Glutamatergic neuron (in vitro differentiated cells): Measurements from ENCODE around the gene ATP9A. TPM values are rescaled to one million over a fixed set of nuclear protein-coding genes. Genes with fewer than 3 reads are reported as not detected.
"Not testable (repeated sequence)": the region's sequence is repeated elsewhere in the genome, so short reads cannot be mapped to it uniquely, and the experiment has no call there.

Source experiments
- DNase-seq: peaks from one replicate; pipeline ENCODE4 v3.0.0; 2022
- H3K27ac Mint-ChIP-seq: one replicate; pipeline ENCODE4 v1.8.0; 2020; ENCODE audit warnings: mild to moderate bottlenecking, mixed read lengths, inconsistent platforms; ENCODE audit not compliant: unreplicated experiment
- H3K27me3 Mint-ChIP-seq: one replicate; pipeline ENCODE4 v1.8.0; 2020; ENCODE audit warnings: mild to moderate bottlenecking, moderate library complexity, mixed read lengths, inconsistent platforms; ENCODE audit not compliant: unreplicated experiment
- H3K36me3 Mint-ChIP-seq: one replicate; pipeline ENCODE4 v1.8.0; 2020; ENCODE audit warnings: mild to moderate bottlenecking, mixed read lengths, inconsistent platforms; ENCODE audit not compliant: unreplicated experiment
- H3K4me1 Mint-ChIP-seq: one replicate; pipeline ENCODE4 v1.8.0; 2020; ENCODE audit warnings: mild to moderate bottlenecking, low read depth, mixed read lengths, inconsistent platforms; ENCODE audit not compliant: unreplicated experiment
- H3K4me3 Mint-ChIP-seq: one replicate; pipeline ENCODE4 v1.8.0; 2020; ENCODE audit warnings: mild to moderate bottlenecking, mixed read lengths, inconsistent platforms; ENCODE audit not compliant: unreplicated experiment
- H3K9me3 Mint-ChIP-seq: one replicate; pipeline ENCODE4 v1.8.0; 2020; ENCODE audit warnings: mild to moderate bottlenecking, moderate library complexity, mixed read lengths, inconsistent platforms; ENCODE audit not compliant: unreplicated experiment
- total RNA-seq: library from RNA; stranded (reverse); fragmentation: NEBNext Ultra II Directional; extraction: Animal tissue kit (Norgen Biotek cat#: 25700); gene quantifications from one replicate; pipeline ENCODE4 v1.2.1, GENCODE V29; 2021; ENCODE audit not compliant: unreplicated experiment
- TF ChIP-seq, protein P1 (sequence below): fragments of 200-600 bp; sonication (generic); IDR thresholded peaks from one replicate; pipeline ENCODE4 v1.5.0; 2021; ENCODE audit not compliant: partially characterized antibody, unreplicated experiment

The ATP9A gene
- total RNA-seq, 1 donor from 2014 or later = 66.1 TPM

DNA sequence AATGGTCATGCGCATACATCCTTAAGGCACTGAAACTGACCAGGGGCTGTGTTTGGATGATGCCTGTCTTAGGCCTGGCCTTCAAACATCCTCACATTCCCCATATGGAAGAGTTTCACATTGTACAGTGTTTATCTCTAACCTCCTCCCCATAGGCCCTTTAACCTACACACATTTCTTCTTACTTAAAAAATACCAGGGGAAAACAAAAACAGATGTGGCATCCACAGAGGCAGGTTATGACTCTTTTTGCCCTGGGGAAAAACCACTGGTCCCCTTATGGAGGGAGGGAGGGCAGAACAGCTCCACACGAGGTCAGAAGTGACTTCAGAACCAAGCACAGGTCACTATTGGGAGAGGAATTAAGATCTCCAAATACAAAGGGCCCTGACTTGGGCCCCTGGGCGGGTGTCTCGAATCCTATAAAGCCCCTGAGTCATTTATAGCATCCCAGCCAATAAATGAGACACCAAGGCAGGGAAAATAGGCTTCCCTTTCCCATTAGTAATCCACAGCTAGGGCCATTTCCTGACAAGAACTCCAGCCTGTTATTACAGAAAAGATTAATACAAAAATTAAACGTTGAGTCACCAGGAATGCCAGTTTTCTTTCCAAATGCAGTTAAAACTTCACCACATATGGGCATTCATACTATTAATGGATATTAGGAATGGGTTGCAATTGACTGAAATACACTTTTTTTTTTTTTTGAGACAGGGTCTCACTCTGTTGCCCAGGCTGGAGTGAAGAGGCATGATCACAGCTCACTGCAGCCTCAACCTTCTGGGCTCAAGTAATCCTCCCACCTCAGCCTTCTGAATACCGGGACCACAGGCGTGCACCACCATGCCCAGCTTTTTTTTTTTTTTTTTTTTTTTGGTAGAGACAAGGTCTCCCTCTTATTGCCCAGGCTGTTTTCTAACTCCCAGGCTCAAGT, 107.2 kb downstream of the ATP9A start:
- TF ChIP-seq, protein P1, sequence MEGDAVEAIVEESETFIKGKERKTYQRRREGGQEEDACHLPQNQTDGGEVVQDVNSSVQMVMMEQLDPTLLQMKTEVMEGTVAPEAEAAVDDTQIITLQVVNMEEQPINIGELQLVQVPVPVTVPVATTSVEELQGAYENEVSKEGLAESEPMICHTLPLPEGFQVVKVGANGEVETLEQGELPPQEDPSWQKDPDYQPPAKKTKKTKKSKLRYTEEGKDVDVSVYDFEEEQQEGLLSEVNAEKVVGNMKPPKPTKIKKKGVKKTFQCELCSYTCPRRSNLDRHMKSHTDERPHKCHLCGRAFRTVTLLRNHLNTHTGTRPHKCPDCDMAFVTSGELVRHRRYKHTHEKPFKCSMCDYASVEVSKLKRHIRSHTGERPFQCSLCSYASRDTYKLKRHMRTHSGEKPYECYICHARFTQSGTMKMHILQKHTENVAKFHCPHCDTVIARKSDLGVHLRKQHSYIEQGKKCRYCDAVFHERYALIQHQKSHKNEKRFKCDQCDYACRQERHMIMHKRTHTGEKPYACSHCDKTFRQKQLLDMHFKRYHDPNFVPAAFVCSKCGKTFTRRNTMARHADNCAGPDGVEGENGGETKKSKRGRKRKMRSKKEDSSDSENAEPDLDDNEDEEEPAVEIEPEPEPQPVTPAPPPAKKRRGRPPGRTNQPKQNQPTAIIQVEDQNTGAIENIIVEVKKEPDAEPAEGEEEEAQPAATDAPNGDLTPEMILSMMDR = no peak
- Mint-ChIP-seq H3K4me3 (no peak overlapping the region), H3K27me3 (no peaks in the 10 kb centered on the region), H3K36me3 (peaks cover 4% of the 10 kb centered on the region), H3K9me3 (no peaks in the 10 kb centered on the region), H3K4me1 (no peaks in the 10 kb centered on the region), H3K27ac (no peak overlapping the region)
- DNase-seq = no peak

DNA sequence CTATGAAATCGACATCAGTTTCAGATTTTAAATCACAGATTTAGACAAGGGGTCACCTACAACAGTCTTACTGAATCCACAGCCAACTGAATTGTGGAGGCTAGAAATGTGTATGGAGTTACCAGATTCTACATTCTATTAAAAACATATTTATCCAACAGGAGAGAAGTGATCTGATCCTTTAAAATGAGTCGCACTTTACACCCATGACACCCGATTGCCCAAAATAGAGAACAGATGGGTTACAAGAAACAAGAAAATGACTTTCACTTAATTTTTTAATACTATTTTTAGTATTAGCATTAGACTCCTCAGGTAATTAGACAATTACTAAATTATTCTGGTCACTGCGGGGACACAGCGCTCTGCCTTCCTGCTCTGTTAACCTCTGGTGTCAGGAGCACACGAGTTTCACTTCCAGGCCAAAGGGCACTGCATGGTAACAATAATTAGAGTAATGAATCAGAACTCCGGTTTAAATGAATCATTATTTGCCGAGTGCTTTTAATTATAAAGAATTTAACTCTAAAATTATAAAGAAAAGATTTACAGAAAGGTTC, 108.6 kb downstream of the ATP9A start:
- H3K4me3 Mint-ChIP-seq = no peak overlapping the region
- peaks cover 4% of the 10 kb centered on the region for H3K36me3 Mint-ChIP-seq
- H3K27me3 Mint-ChIP-seq = no peaks in the 10 kb centered on the region
- H3K4me1 Mint-ChIP-seq = no peaks in the 10 kb centered on the region
- no peak overlapping the region for H3K27ac Mint-ChIP-seq
- no peak for DNase-seq
- H3K9me3 Mint-ChIP-seq = no peaks in the 10 kb centered on the region
- TF ChIP-seq, protein P1 = no peak

DNA sequence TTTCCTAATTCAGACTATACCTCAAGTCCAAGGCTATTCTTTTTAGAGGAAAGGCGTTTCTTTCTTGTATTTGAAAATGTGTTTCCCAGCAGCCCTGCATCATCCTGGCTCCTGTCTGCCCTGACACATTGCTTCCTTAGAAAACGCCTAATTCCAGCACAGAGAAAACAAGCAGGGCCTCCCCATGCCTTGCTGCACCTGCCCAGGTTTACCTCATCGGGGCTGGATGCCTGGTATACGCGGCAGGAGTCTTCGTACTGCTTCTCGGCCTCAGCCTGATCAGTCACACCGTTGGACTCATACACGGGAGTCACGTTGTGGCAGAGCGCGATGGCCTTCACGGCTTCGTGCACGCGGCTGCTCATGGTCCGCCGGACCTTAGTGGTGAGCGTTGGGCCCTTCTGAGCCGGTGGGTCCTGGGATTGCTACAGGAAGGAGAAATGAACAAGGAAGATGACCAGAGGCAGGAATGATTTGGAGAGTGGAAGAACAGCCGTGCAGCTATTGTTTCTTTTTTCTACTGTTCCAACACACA, 111.4 kb downstream of the ATP9A start:
- Mint-ChIP-seq H3K4me1 (peaks cover 5% of the 10 kb centered on the region), H3K4me3 (no peak overlapping the region), H3K36me3 (peaks cover 4% of the 10 kb centered on the region), H3K27ac (no peak overlapping the region), H3K9me3 (no peaks in the 10 kb centered on the region), H3K27me3 (no peaks in the 10 kb centered on the region)
- DNase-seq = no peak
- TF ChIP-seq, protein P1 = no peak

DNA sequence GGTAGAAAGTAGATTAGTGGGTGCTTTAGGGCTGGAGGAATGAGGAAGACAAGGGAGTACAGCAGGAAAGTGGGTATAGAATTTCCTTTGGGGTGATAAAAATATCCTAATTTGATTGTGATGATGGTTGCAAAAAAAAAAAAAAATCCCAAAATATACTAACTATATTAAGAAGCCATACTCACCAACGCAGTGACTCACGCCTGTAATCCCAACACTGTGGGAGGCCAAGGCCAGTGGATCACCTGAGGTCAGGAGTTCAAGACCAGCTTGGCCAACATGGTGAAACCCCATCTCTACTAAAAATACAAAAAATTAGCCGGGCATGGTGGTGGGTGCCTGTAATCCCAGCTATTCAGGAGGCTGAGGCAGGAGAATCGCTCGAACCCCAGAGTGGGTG, 112.1 kb downstream of the ATP9A start:
- not testable (repeated sequence) for H3K27ac Mint-ChIP-seq, H3K9me3 Mint-ChIP-seq, H3K4me1 Mint-ChIP-seq, H3K36me3 Mint-ChIP-seq, H3K27me3 Mint-ChIP-seq, DNase-seq, H3K4me3 Mint-ChIP-seq

DNA sequence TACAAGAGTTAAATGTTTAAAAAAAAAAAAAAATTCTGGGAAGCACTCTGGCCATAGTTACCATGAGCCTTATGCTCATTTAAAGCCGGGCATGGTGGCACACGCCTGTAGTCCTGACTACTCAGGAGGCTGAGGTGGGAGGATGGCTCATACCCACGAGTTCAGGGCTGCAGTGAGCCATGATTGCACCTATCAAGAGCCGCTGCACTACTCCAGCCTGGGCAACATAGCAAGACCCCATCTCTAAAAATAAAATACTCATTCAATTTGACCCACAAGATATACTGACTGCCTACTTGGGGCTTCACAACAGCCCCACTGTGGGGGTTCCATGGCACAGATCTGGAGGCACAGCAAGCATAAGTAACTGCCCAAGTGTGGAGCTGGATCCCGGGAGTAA, 113.7 kb downstream of the ATP9A start:
- Mint-ChIP-seq H3K4me1 (peaks cover 5% of the 10 kb centered on the region), H3K36me3 (peaks cover 4% of the 10 kb centered on the region), H3K4me3 (no peak overlapping the region), H3K27ac (no peak overlapping the region), H3K9me3 (no peaks in the 10 kb centered on the region), H3K27me3 (no peaks in the 10 kb centered on the region)
- DNase-seq = no peak
- TF ChIP-seq, protein P1 = no peak
